Measurements from ENCODE around the gene HEG1. TPM values are rescaled to one million over a fixed set of nuclear protein-coding genes. Genes with fewer than 3 reads are reported as not detected.
A peak's percentile ranks its signal among the peaks of the same experiment; 100 is the strongest.

Gene HEG1
- total and polyA plus RNA-seq, 2 of the 8 experiments (the other 6 are each of a cell fraction or from before 2014, with no cell fraction given), result 5.3 to 9.7 TPM

GRCh38 chr3:125067225-125067624, 11.4 kb upstream of the HEG1 start:
- TF ChIP-seq SRF (IDR thresholded peaks at IDR 0.05; ENCODE audit: low read depth, low read length), result peak; percentile 94
- TF ChIP-seq CEBPB (IDR thresholded peaks at IDR 0.05; ENCODE audit: low read depth, low read length), result no peak
- H3K36me3 ChIP-seq (ENCODE audit: control insufficient read depth in 2 of 4, insufficient read depth in 4 of 4, low read length in 3 of 4), result no peaks in the 10 kb centered on the region
- no peaks in the 10 kb centered on the region for H4K20me1 ChIP-seq (replicated peaks in 1 of 2; ENCODE audit: control insufficient read depth in 1 of 2, insufficient read depth in 2 of 2, low read length in 2 of 2)
- no peak overlapping the region for H3K56ac ChIP-seq (replicated peaks; ENCODE audit: insufficient read length, low read depth, low read length)
- DNase-seq (ENCODE audit: low read depth in 1 of 2, low spot score in 2 of 2), result no peak
- H3K9ac ChIP-seq (replicated peaks in 1 of 4; ENCODE audit: extremely low read depth in 1 of 4, low read depth in 3 of 4, low read length in 3 of 4), result no peak overlapping the region
- no peak overlapping the region for H2BK120ac ChIP-seq (replicated peaks; ENCODE audit: low read depth, low read length)
- H3K27me3 ChIP-seq (replicated peaks in 1 of 4; ENCODE audit: control insufficient read depth in 3 of 4, extremely low read depth in 1 of 4, insufficient read depth in 3 of 4, low read length in 3 of 4), result peaks cover 0 to 2% (median 0%) of the 10 kb centered on the region in 4 experiments; a peak in 1 of 7 replicates
- no peak overlapping the region for H3K14ac ChIP-seq (ENCODE audit: insufficient read length)
- no peak overlapping the region for H3K4me3 ChIP-seq (ENCODE audit: extremely low read depth in 1 of 4, insufficient read depth in 2 of 4, low read depth in 3 of 4, low read length in 4 of 4)
- no peak overlapping the region for H2BK20ac ChIP-seq (ENCODE audit: low read length)
- H3K79me2 ChIP-seq (ENCODE audit: control insufficient read depth in 1 of 2, insufficient read depth in 2 of 2, low read length in 2 of 2), result no peaks in the 10 kb centered on the region
- CTCF ChIA-PET (ENCODE audit: partially characterized antibody), result interaction anchor here (1.5 kb wide), 1 partner anchor 10 kb away, joined by 3 read pairs; no protein-coding TSS in a partner anchor
- no peak overlapping the region for H3K27ac ChIP-seq (ENCODE audit: low read depth, low read length)
- H3K79me1 ChIP-seq (ENCODE audit: low read depth, low read length), result no peaks in the 10 kb centered on the region
- no peak overlapping the region for H2BK5ac ChIP-seq (ENCODE audit: low read depth, low read length)
- no peak overlapping the region for H2BK15ac ChIP-seq (ENCODE audit: low read length)
- no peak overlapping the region for H3K4me2 ChIP-seq (ENCODE audit: insufficient read depth in 1 of 2, low read depth in 2 of 2, low read length in 2 of 2)
- H3K23me2 ChIP-seq (ENCODE audit: low read depth, low read length), result no peaks in the 10 kb centered on the region
- H3K9me3 ChIP-seq (ENCODE audit: insufficient read depth in 2 of 2, low read depth in 1 of 2, low read length in 1 of 2), result no peaks in the 10 kb centered on the region
- no peak overlapping the region for H2AK5ac ChIP-seq (ENCODE audit: low read depth, low read length)
- no peak overlapping the region for H3K4ac ChIP-seq (replicated peaks; ENCODE audit: insufficient read length, low read depth, low read length)
- no peak overlapping the region for H2AFZ ChIP-seq (ENCODE audit: low read length)
- no peak overlapping the region for H4K8ac ChIP-seq (ENCODE audit: extremely low read depth, insufficient read depth, low read length)
- no peak overlapping the region for H4K91ac ChIP-seq (replicated peaks; ENCODE audit: insufficient read length, low read length)
- POLR2A ChIA-PET (ENCODE audit: partially characterized antibody), result no interaction called here
- H4K5ac ChIP-seq (ENCODE audit: insufficient read length, low read depth, low read length), result no peak overlapping the region
- no peak overlapping the region; the same call in 1 of the 2 replicates for H3K18ac ChIP-seq (ENCODE audit: extremely low read depth, low read length)
- no peak for FAIRE-seq
- no peak overlapping the region for H3K23ac ChIP-seq (ENCODE audit: insufficient read length)
- H2BK12ac ChIP-seq (ENCODE audit: low read depth, low read length), result peak overlapping the region; percentile 20; the same call in 1 of the 2 replicates
- peaks cover 0 to 3% (median 0%) of the 10 kb centered on the region in 4 experiments; a peak in 3 of 7 replicates for H3K4me1 ChIP-seq (replicated peaks in 1 of 4; ENCODE audit: control insufficient read depth in 3 of 4, insufficient read depth in 4 of 4, low read length in 3 of 4)
- WGBS, 2 experiments (ENCODE audit: extremely low coverage in 1 of 2, insufficient coverage in 1 of 2, insufficient read length in 1 of 2, insufficient replicate concordance in 2 of 2, low coverage in 1 of 2, low lambda C conversion rate in 2 of 2, missing lambda C conversion rate in 1 of 2), result 79% methylated on average over 3 of the region's 3 CpGs; no CpG with 5 or more reads in 1 of the 2 experiments

Measured in H1 (cell line).